Upper lobe of right lung (tissue), 1 donor: Measurements from ENCODE around the gene S100A11. TPM values are rescaled to one million over a fixed set of nuclear protein-coding genes. Genes with fewer than 3 reads are reported as not detected.

Source experiments
- ATAC-seq: fragments of 200-7000 bp; cut with Tn5 transposase; one replicate; pipeline ENCODE4 v1.9.1; 2020; ENCODE audit warnings: mild to moderate bottlenecking, moderate library complexity
- DNase-seq: peaks from one replicate; pipeline ENCODE4 v3.0.0-alpha.2; 2020
- H3K27ac ChIP-seq: fragments of 200-600 bp; one replicate; pipeline ENCODE4 v1.8.0; 2022
- H3K27me3 ChIP-seq: fragments of 200-600 bp; one replicate; pipeline ENCODE4 v1.8.0; 2022; ENCODE audit warnings: mild to moderate bottlenecking
- H3K36me3 ChIP-seq: fragments of 200-600 bp; one replicate; pipeline ENCODE4 v1.8.0; 2022
- H3K4me1 ChIP-seq: fragments of 200-600 bp; one replicate; pipeline ENCODE4 v1.8.0; 2022
- H3K4me3 ChIP-seq: fragments of 200-600 bp; one replicate; pipeline ENCODE4 v1.8.0; 2022; ENCODE audit warnings: mild to moderate bottlenecking
- H3K9me3 ChIP-seq: fragments of 200-600 bp; one replicate; pipeline ENCODE4 v1.8.0; 2022
- CTCF ChIP-seq: fragments of 200-600 bp; IDR thresholded peaks from one replicate; pipeline ENCODE4 v1.8.0; 2022; ENCODE audit warnings: antibody characterized with exemption
- intact Hi-C: fragments of 100-400 bp; cut with DNase I; formaldehyde crosslinking; loops from one replicate; pipeline ENCODE4 v1.11.0; 2022
- total RNA-seq: library from RNA; stranded (reverse); fragmentation: NEBNext Ultra II Directional; extraction: Animal tissue kit (Norgen Biotek cat#: 25700); gene quantifications from one replicate; pipeline ENCODE4 v1.2.1, GENCODE V29; 2021
- donor health status: DM: no; HTN: yes; CAD: no; lungs with severe emphysema.

The S100A11 gene
- total RNA-seq, 1 donor from 2014 or later: 522 TPM

- ATAC-seq (no peak), DNase-seq (no peak)
- TF ChIP-seq CTCF: peak; percentile 20
Measured at GRCh38 chr1:152018537-152018936, 18.3 kb downstream of the S100A11 start.

GRCh38 chr1:152015766-152016165, 21.0 kb downstream of the S100A11 start:
- H3K27me3 ChIP-seq: no peaks in the 10 kb centered on the region
- H3K27ac ChIP-seq: no peak overlapping the region
- DNase-seq (no peak), ATAC-seq (no peak)
- H3K36me3 ChIP-seq: no peaks in the 10 kb centered on the region
- no peak overlapping the region for H3K4me3 ChIP-seq
- H3K4me1 ChIP-seq: no peaks in the 10 kb centered on the region
- intact Hi-C loops: no loop called here
- no peaks in the 10 kb centered on the region for H3K9me3 ChIP-seq
- no peak for TF ChIP-seq CTCF

More at GRCh38 chr1:152018537-152018936, 18.3 kb downstream of the S100A11 start:
- no peaks in the 10 kb centered on the region for H3K27me3 ChIP-seq
- no peaks in the 10 kb centered on the region for H3K36me3 ChIP-seq
- no peak overlapping the region for H3K4me3 ChIP-seq
- H3K9me3 ChIP-seq: no peaks in the 10 kb centered on the region
- no peaks in the 10 kb centered on the region for H3K4me1 ChIP-seq
- no peak overlapping the region for H3K27ac ChIP-seq
- intact Hi-C loops: no loop called here

- H3K27me3 ChIP-seq: no peaks in the 10 kb centered on the region
- H3K9me3 ChIP-seq: no peaks in the 10 kb centered on the region
- DNase-seq (no peak), ATAC-seq (peak; percentile 43)
- TF ChIP-seq CTCF: no peak
- no peak overlapping the region for H3K27ac ChIP-seq
- intact Hi-C loops: no loop called here
- H3K36me3 ChIP-seq: no peaks in the 10 kb centered on the region
- no peaks in the 10 kb centered on the region for H3K4me1 ChIP-seq
- H3K4me3 ChIP-seq: no peak overlapping the region
Measured at GRCh38 chr1:152014943-152015342, 21.9 kb downstream of the S100A11 start.

- peak; percentile 60 for ATAC-seq
- no peak overlapping the region for H3K27ac ChIP-seq
- no peak overlapping the region for H3K4me3 ChIP-seq
- intact Hi-C loops: no loop called here
- DNase-seq: no peak
- no peaks in the 10 kb centered on the region for H3K27me3 ChIP-seq
- no peaks in the 10 kb centered on the region for H3K36me3 ChIP-seq
- peak; percentile 55 for TF ChIP-seq CTCF
- H3K4me1 ChIP-seq: no peaks in the 10 kb centered on the region
- no peaks in the 10 kb centered on the region for H3K9me3 ChIP-seq
Measured at GRCh38 chr1:152013664-152014237, 23.1 kb downstream of the S100A11 start.

- H3K9me3 ChIP-seq: no peaks in the 10 kb centered on the region
- TF ChIP-seq CTCF: no peak
- no peaks in the 10 kb centered on the region for H3K36me3 ChIP-seq
- ATAC-seq (no peak), DNase-seq (no peak)
- H3K4me3 ChIP-seq: no peak overlapping the region
- intact Hi-C loops: no loop called here
- no peaks in the 10 kb centered on the region for H3K27me3 ChIP-seq
- no peaks in the 10 kb centered on the region for H3K4me1 ChIP-seq
- no peak overlapping the region for H3K27ac ChIP-seq
Measured at GRCh38 chr1:152009691-152010090, 27.1 kb downstream of the S100A11 start.

GRCh38 chr1:152007047-152007446, 29.8 kb downstream of the S100A11 start:
- ATAC-seq (no peak), DNase-seq (no peak)
- H3K4me1 ChIP-seq: no peaks in the 10 kb centered on the region
- H3K27ac ChIP-seq: no peak overlapping the region
- intact Hi-C loops: no loop called here
- H3K4me3 ChIP-seq: no peak overlapping the region
- H3K36me3 ChIP-seq: no peaks in the 10 kb centered on the region
- no peaks in the 10 kb centered on the region for H3K9me3 ChIP-seq
- no peak for TF ChIP-seq CTCF
- no peaks in the 10 kb centered on the region for H3K27me3 ChIP-seq
